Calu3 (cell line): ENCODE data around the gene SESN1. TPM values are rescaled to one million over a fixed set of nuclear protein-coding genes. Genes with fewer than 3 reads are reported as not detected.

Experiments used
- BruUV-seq: library from RNA; stranded (reverse); fragments of 400-500 nt; replicated peaks from 2 replicates; lab custom pipeline; 2021; lab: Mats Ljungman, UMichigan
- CTCF ChIA-PET: fragments of 300-600 bp; sonication (Branson Sonifier 250); formaldehyde crosslinking; loops from one replicate; lab custom pipeline; 2022; ENCODE audit warnings: antibody characterized with exemption; lab: Charles Lee
- DNase-seq: peaks from one replicate; pipeline ENCODE4 v3.0.0; 2022
- H3K27ac Mint-ChIP-seq: one replicate; pipeline ENCODE4 v1.8.0; 2022; ENCODE audit warnings: mixed read lengths; ENCODE audit not compliant: unreplicated experiment
- H3K27me3 Mint-ChIP-seq: one replicate; pipeline ENCODE4 v1.8.0; 2022; ENCODE audit warnings: mixed read lengths; ENCODE audit not compliant: unreplicated experiment
- H3K36me3 Mint-ChIP-seq: one replicate; pipeline ENCODE4 v1.8.0; 2022; ENCODE audit warnings: mild to moderate bottlenecking, moderate library complexity, mixed read lengths; ENCODE audit not compliant: insufficient read depth, unreplicated experiment
- H3K4me1 Mint-ChIP-seq: one replicate; pipeline ENCODE4 v1.8.0; 2022; ENCODE audit warnings: mild to moderate bottlenecking, low read depth, mixed read lengths; ENCODE audit not compliant: unreplicated experiment
- H3K4me3 Mint-ChIP-seq: one replicate; pipeline ENCODE4 v1.8.0; 2022; ENCODE audit warnings: mild to moderate bottlenecking, low read depth, moderate library complexity, mixed read lengths; ENCODE audit not compliant: unreplicated experiment
- H3K9me3 Mint-ChIP-seq: one replicate; pipeline ENCODE4 v1.8.0; 2022; ENCODE audit warnings: low read depth, mixed read lengths; ENCODE audit not compliant: unreplicated experiment
- CTCF ChIP-seq: fragments of 200-600 bp; IDR thresholded peaks from one replicate; pipeline ENCODE4 v1.8.0; 2022; ENCODE audit warnings: antibody characterized with exemption; ENCODE audit not compliant: unreplicated experiment
- intact Hi-C: fragments of 100-400 bp; cut with micrococcal nuclease; formaldehyde crosslinking; loops from one replicate; pipeline ENCODE4 v1.10.0; 2022; ENCODE audit not compliant: unreplicated experiment
- total RNA-seq: library from RNA; stranded (reverse); gene quantifications from 2 replicates; pipeline ENCODE4 v1.2.3, GENCODE V29; 2022

The SESN1 gene
- total RNA-seq, 1 experiment from 2014 or later, result 5.9 TPM

GRCh38 chr6:109039795-109040194, 54.9 kb downstream of the SESN1 start:
- H3K4me3 Mint-ChIP-seq, result no peak overlapping the region
- peaks cover 15% of the 10 kb centered on the region for H3K27me3 Mint-ChIP-seq
- no peak overlapping the region for H3K27ac Mint-ChIP-seq
- H3K9me3 Mint-ChIP-seq, result no peaks in the 10 kb centered on the region
- CTCF ChIA-PET, result no interaction called here
- no peaks in the 10 kb centered on the region for H3K4me1 Mint-ChIP-seq
- no peak for DNase-seq
- intact Hi-C loops, result no loop called here
- no peaks in the 10 kb centered on the region for H3K36me3 Mint-ChIP-seq
- no peak for TF ChIP-seq CTCF
- BruUV-seq, result no TSS peak

- no peak for TF ChIP-seq CTCF
- H3K9me3 Mint-ChIP-seq, result no peaks in the 10 kb centered on the region
- no peak overlapping the region for H3K27ac Mint-ChIP-seq
- no peaks in the 10 kb centered on the region for H3K4me1 Mint-ChIP-seq
- DNase-seq, result no peak
- no TSS peak for BruUV-seq
- H3K36me3 Mint-ChIP-seq, result no peaks in the 10 kb centered on the region
- intact Hi-C loops, result no loop called here
- peaks cover 15% of the 10 kb centered on the region for H3K27me3 Mint-ChIP-seq
- H3K4me3 Mint-ChIP-seq, result no peak overlapping the region
- CTCF ChIA-PET, result no interaction called here
Measured at GRCh38 chr6:109038837-109039398, 55.7 kb downstream of the SESN1 start.

GRCh38 chr6:109036574-109037294, 57.9 kb downstream of the SESN1 start:
- BruUV-seq, result no TSS peak
- DNase-seq, result no peak
- Mint-ChIP-seq H3K27me3 (peaks cover 15% of the 10 kb centered on the region), H3K4me1 (no peaks in the 10 kb centered on the region), H3K9me3 (no peaks in the 10 kb centered on the region), H3K4me3 (no peak overlapping the region), H3K36me3 (no peaks in the 10 kb centered on the region), H3K27ac (no peak overlapping the region)
- intact Hi-C loops, result no loop called here
- CTCF ChIA-PET, result no interaction called here
- no peak for TF ChIP-seq CTCF

GRCh38 chr6:109034526-109034925, 60.1 kb downstream of the SESN1 start:
- H3K27me3 Mint-ChIP-seq, result peaks cover 15% of the 10 kb centered on the region
- H3K4me1 Mint-ChIP-seq, result no peaks in the 10 kb centered on the region
- DNase-seq, result no peak
- BruUV-seq, result no TSS peak
- H3K4me3 Mint-ChIP-seq, result no peak overlapping the region
- no peaks in the 10 kb centered on the region for H3K9me3 Mint-ChIP-seq
- no peaks in the 10 kb centered on the region for H3K36me3 Mint-ChIP-seq
- TF ChIP-seq CTCF, result no peak
- H3K27ac Mint-ChIP-seq, result no peak overlapping the region
- intact Hi-C loops, result no loop called here
- CTCF ChIA-PET, result no interaction called here
